Ureter (tissue), 1 donor: ENCODE results near the gene OR11H7. TPM values are rescaled to one million over a fixed set of nuclear protein-coding genes. Genes with fewer than 3 reads are reported as not detected.
"Not testable (repeated sequence)": the region's sequence is repeated elsewhere in the genome, so short reads cannot be mapped to it uniquely, and the experiment has no call there.

ENCODE experiments used
- DNase-seq: peaks from one replicate; pipeline ENCODE4 v3.0.0-alpha.2; 2020; ENCODE audit warnings: low spot score
- total RNA-seq: library from RNA; stranded (reverse); gene quantifications from one replicate; pipeline ENCODE4 v1.2.4, GENCODE V29; 2023
- donor health status: DM: yes; HTN: yes; CAD: no.

The OR11H7 gene
- not detected for total RNA-seq

GRCh38 chr14:20228681-20229080 lies at the start of gene OR11H7:
Gene OR11H7 (plus strand): TSS chr14:20228981.
- DNase-seq, result no peak

- DNase-seq, result no peak
Measured at GRCh38 chr14:20179218-20179617, 49.6 kb upstream of the OR11H7 start.

- no peak for DNase-seq
Measured at GRCh38 chr14:20179880-20180279, 48.9 kb upstream of the OR11H7 start.

- DNase-seq, result no peak
Measured at GRCh38 chr14:20180486-20180885, 48.3 kb upstream of the OR11H7 start.

- no peak for DNase-seq
Measured at GRCh38 chr14:20184181-20184580, 44.6 kb upstream of the OR11H7 start.

- DNase-seq, result no peak
Measured at GRCh38 chr14:20190596-20190995, 38.2 kb upstream of the OR11H7 start, which contains the start of gene OR11G2. Gene OR11G2 (plus strand): TSS chr14:20190896. CDS start chr14:20197438, 6,542 bp downstream.

- no peak for DNase-seq
Measured at GRCh38 chr14:20191396-20191795, 37.4 kb upstream of the OR11H7 start.

GRCh38 chr14:20194101-20194500 lies 34.7 kb upstream of the OR11H7 start:
- DNase-seq, result no peak

GRCh38 chr14:20195170-20195569 lies 33.6 kb upstream of the OR11H7 start:
- DNase-seq, result not testable (repeated sequence)

GRCh38 chr14:20195911-20196310 lies 32.9 kb upstream of the OR11H7 start:
- no peak for DNase-seq

- no peak for DNase-seq
Measured at GRCh38 chr14:20197459-20197858, 31.3 kb upstream of the OR11H7 start.

GRCh38 chr14:20198991-20199390 lies 29.8 kb upstream of the OR11H7 start:
- no peak for DNase-seq

GRCh38 chr14:20204721-20205120 lies 24.1 kb upstream of the OR11H7 start:
- DNase-seq, result no peak

GRCh38 chr14:20209595-20209994 lies 19.2 kb upstream of the OR11H7 start:
- no peak for DNase-seq

GRCh38 chr14:20212406-20212805 lies 16.4 kb upstream of the OR11H7 start:
- DNase-seq, result not testable (repeated sequence)

- DNase-seq, result no peak
Measured at GRCh38 chr14:20215196-20215595, 13.6 kb upstream of the OR11H7 start.

GRCh38 chr14:20219033-20219432 lies 9.7 kb upstream of the OR11H7 start:
- DNase-seq, result no peak

GRCh38 chr14:20223410-20223809 lies 5.4 kb upstream of the OR11H7 start, which contains the start of gene OR11H6:
Gene OR11H6 (plus strand): TSS chr14:20223710. CDS start chr14:20223710, 0 bp downstream.
- DNase-seq, result no peak

GRCh38 chr14:20235415-20235814 lies 6.6 kb downstream of the OR11H7 start:
- not testable (repeated sequence) for DNase-seq

- DNase-seq, result no peak
Measured at GRCh38 chr14:20247646-20248246, 19.0 kb downstream of the OR11H7 start.

GRCh38 chr14:20262642-20263128 lies 33.9 kb downstream of the OR11H7 start:
- DNase-seq, result no peak

- not testable (repeated sequence) for DNase-seq
Measured at GRCh38 chr14:20264361-20264760, 35.6 kb downstream of the OR11H7 start.

- no peak for DNase-seq
Measured at GRCh38 chr14:20274062-20274461, 45.3 kb downstream of the OR11H7 start.

GRCh38 chr14:20277409-20277808 lies 48.6 kb downstream of the OR11H7 start:
- DNase-seq, result no peak
